ENCODE measurements around the gene NKX2-4. TPM values are rescaled to one million over a fixed set of nuclear protein-coding genes. Genes with fewer than 3 reads are reported as not detected.

NKX2-4 gene
- total and polyA plus RNA-seq, 7 experiments from 2014 or later: not detected

Other genes starting within 250 kb of the NKX2-4 start
- 10 to 100 TPM; 51.7 to 71.0 (median 56.5) TPM for gene XRN2, start 94.2 kb downstream of the NKX2-4 start, total RNA-seq
- gene XRN2, start 94.2 kb downstream of the NKX2-4 start, polyA plus RNA-seq: 10 to 100 TPM; 70.9 to 83.2 TPM
- gene NKX2-2, start 116.5 kb upstream of the NKX2-4 start, total RNA-seq: not detected
- gene NKX2-2, start 116.5 kb upstream of the NKX2-4 start, polyA plus RNA-seq: not detected